Measurements from ENCODE around the gene KIAA1671. TPM values are rescaled to one million over a fixed set of nuclear protein-coding genes. Genes with fewer than 3 reads are reported as not detected.

KIAA1671 gene
- total and polyA plus RNA-seq, 9 of the 15 experiments (the other 6 are each of a cell fraction or from before 2014, with no cell fraction given): under 0.01 to 0.11 (median 0.02) TPM; not detected in 5

DNA sequence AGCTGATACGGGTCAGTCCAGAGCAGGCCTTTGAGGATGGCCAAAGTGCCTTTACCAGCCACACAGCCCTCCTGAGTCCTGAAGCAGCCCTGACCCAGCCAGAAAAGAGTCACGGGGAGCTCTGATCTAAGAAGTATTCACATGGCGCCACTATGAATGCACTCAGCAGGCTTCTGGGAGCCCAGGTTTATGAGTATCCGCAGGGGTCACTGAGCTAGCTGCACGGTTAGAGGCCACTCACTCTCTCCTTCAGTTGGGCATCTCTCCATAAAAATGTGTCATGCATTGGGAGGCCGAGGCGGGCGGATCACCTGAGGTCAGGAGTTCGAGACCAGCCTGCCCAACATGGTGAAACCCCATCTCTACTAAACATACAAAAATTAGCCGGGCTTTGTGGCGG, 10.3 kb downstream of the KIAA1671 start (continued):
- no peak for TF ChIP-seq ZNF23 (CRISPR knock-in tag; IDR thresholded peaks at IDR 0.05)
- no peak for TF ChIP-seq MCM5 (IDR thresholded peaks at IDR 0.05; ENCODE audit: low read depth)
- TF ChIP-seq HDAC6 (IDR thresholded peaks at IDR 0.05; ENCODE audit: low read depth, low read length): no peak
- TF ChIP-seq NELFE (IDR thresholded peaks at IDR 0.05; ENCODE audit: insufficient read depth, insufficient read length): no peak

DNA sequence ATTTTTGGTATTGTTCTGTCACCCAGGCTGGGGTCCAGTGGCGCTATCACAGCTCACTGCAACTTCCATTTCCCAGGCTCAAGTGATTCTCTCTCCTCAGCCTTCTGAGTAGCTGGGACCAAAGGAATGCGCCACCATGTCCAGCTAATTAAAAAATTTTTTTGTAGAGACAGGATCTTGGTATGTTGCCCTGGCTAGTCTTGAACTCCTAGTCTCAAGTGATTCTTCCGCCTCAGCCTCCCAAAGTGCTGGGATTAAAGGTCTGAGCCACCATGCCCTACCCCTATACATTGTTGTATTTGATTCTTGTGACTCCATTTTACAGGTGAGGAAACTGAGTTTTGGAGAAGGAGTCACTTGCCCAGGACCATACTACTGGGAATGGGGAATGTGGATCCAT, 11.9 kb downstream of the KIAA1671 start:
- H3K79me2 ChIP-seq (ENCODE audit: control insufficient read depth, insufficient read depth, low read length): no peaks in the 10 kb centered on the region
- ChIA-PET POLR2A (no interaction called here), CTCF (ENCODE audit: low intra/inter-chr PET ratio) (no interaction called here)
- 0% methylated on average over 2 of the region's 3 CpGs for WGBS (ENCODE audit: insufficient coverage, low coverage, missing lambda C conversion rate)
- BruUV-seq (replicated peaks): no TSS peak
- H3K9me1 ChIP-seq (ENCODE audit: control insufficient read depth, insufficient read depth, low read length): no peaks in the 10 kb centered on the region
- no peak for DNase-seq (ENCODE audit: extremely low read depth in 1 of 4, low spot score in 3 of 4)
- intact Hi-C loops (cut with micrococcal nuclease): no loop called here
- H2AFZ ChIP-seq (ENCODE audit: low read depth, low read length): no peak overlapping the region
- TF ChIP-seq, protein P1, sequence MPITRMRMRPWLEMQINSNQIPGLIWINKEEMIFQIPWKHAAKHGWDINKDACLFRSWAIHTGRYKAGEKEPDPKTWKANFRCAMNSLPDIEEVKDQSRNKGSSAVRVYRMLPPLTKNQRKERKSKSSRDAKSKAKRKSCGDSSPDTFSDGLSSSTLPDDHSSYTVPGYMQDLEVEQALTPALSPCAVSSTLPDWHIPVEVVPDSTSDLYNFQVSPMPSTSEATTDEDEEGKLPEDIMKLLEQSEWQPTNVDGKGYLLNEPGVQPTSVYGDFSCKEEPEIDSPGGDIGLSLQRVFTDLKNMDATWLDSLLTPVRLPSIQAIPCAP (CRISPR knock-in tag; IDR thresholded peaks at IDR 0.05; ENCODE audit: borderline replicate concordance): no peak
- TF ChIP-seq ZNF3 (CRISPR knock-in tag; IDR thresholded peaks at IDR 0.05): no peak
- TF ChIP-seq, protein P2, sequence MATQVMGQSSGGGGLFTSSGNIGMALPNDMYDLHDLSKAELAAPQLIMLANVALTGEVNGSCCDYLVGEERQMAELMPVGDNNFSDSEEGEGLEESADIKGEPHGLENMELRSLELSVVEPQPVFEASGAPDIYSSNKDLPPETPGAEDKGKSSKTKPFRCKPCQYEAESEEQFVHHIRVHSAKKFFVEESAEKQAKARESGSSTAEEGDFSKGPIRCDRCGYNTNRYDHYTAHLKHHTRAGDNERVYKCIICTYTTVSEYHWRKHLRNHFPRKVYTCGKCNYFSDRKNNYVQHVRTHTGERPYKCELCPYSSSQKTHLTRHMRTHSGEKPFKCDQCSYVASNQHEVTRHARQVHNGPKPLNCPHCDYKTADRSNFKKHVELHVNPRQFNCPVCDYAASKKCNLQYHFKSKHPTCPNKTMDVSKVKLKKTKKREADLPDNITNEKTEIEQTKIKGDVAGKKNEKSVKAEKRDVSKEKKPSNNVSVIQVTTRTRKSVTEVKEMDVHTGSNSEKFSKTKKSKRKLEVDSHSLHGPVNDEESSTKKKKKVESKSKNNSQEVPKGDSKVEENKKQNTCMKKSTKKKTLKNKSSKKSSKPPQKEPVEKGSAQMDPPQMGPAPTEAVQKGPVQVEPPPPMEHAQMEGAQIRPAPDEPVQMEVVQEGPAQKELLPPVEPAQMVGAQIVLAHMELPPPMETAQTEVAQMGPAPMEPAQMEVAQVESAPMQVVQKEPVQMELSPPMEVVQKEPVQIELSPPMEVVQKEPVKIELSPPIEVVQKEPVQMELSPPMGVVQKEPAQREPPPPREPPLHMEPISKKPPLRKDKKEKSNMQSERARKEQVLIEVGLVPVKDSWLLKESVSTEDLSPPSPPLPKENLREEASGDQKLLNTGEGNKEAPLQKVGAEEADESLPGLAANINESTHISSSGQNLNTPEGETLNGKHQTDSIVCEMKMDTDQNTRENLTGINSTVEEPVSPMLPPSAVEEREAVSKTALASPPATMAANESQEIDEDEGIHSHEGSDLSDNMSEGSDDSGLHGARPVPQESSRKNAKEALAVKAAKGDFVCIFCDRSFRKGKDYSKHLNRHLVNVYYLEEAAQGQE (IDR thresholded peaks at IDR 0.05; ENCODE audit: borderline replicate concordance): no peak
- TF ChIP-seq, protein P2 (CRISPR knock-in tag; IDR thresholded peaks at IDR 0.05; ENCODE audit: low read depth): no peak
- no peak for TF ChIP-seq ZFP36 (IDR thresholded peaks at IDR 0.05; ENCODE audit: low read depth, low read length, partially characterized antibody)
- no peak for TF ChIP-seq GATA2 (CRISPR knock-in tag; IDR thresholded peaks at IDR 0.05)
- no peak for TF ChIP-seq ZNF217 (CRISPR knock-in tag; IDR thresholded peaks at IDR 0.05)
- TF ChIP-seq PPARD (CRISPR knock-in tag; IDR thresholded peaks at IDR 0.05): no peak
- TF ChIP-seq, protein P3, sequence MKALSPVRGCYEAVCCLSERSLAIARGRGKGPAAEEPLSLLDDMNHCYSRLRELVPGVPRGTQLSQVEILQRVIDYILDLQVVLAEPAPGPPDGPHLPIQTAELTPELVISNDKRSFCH (CRISPR knock-in tag; IDR thresholded peaks at IDR 0.05): no peak
- TF ChIP-seq, protein P3 (tag; IDR thresholded peaks at IDR 0.05): no peak
- no peak for TF ChIP-seq MCM7 (IDR thresholded peaks at IDR 0.05)
- H3K4me2 ChIP-seq (ENCODE audit: insufficient read depth, low read length): no peak overlapping the region
- H3K36me3 ChIP-seq (ENCODE audit: control insufficient read depth, insufficient read depth, low read length): no peaks in the 10 kb centered on the region
- H3K9ac ChIP-seq (ENCODE audit: insufficient read depth in 1 of 2, low read depth in 2 of 2, low read length in 2 of 2): no peak overlapping the region
- H4K20me1 ChIP-seq (replicated peaks; ENCODE audit: control insufficient read depth, insufficient read depth, low read length): no peaks in the 10 kb centered on the region
- no peak for FAIRE-seq
- in situ Hi-C loops (cut with MboI): no loop called here
- peaks cover 0 to 12% of the 10 kb centered on the region in 2 experiments; a peak in 1 of 5 replicates for H3K27me3 ChIP-seq (ENCODE audit: control insufficient read depth in 2 of 2, insufficient read depth in 2 of 2, low read length in 2 of 2)
- ATAC-seq: no peak
- no peaks in the 10 kb centered on the region for H3K4me1 ChIP-seq (replicated peaks in 1 of 2; ENCODE audit: control insufficient read depth in 2 of 2, insufficient read depth in 2 of 2, low read length in 2 of 2)
- no peak overlapping the region for H3K27ac ChIP-seq (ENCODE audit: extremely low read depth, low read depth, low read length)
- no peak overlapping the region for H3K4me3 ChIP-seq
- H3K9me3 ChIP-seq (replicated peaks; ENCODE audit: control insufficient read depth, insufficient read depth, low read depth, low read length): no peaks in the 10 kb centered on the region
